NT2/D1 (cell line): ENCODE data around the gene ALLC.

ENCODE experiments used
- SUZ12 ChIP-seq: IDR thresholded peaks from 2 replicates; pipeline ENCODE4 v1.6.1; 2011; ENCODE audit not compliant: insufficient read length, insufficient read depth; ENCODE audit errors: extremely low read depth
- ZNF274 ChIP-seq: IDR thresholded peaks from 2 replicates; pipeline ENCODE4 v1.6.1; 2011; ENCODE audit warnings: mild to moderate bottlenecking, low read depth, low read length

GRCh38 chr2:3742743-3743508 is 84.9 kb downstream of the ALLC start:
- TF ChIP-seq ZNF274 (no peak), SUZ12 (no peak)
